HG02588 (cell line): ENCODE data around the gene LCE2C.
"Not testable (repeated sequence)": the region's sequence is repeated elsewhere in the genome, so short reads cannot be mapped to it uniquely, and the experiment has no call there.

Experiments used
- ATAC-seq: cut with Tn5 transposase; IDR thresholded peaks from one replicate; pipeline ENCODE4 v1.9.1; 2021; ENCODE audit warnings: mild to moderate bottlenecking, moderate library complexity; ENCODE audit not compliant: unreplicated experiment

Gene LCE2C, protein sequence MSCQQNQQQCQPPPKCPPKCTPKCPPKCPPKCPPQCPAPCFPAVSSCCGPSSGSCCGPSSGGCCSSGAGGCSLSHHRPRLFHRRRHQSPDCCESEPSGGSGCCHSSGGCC

DNA sequence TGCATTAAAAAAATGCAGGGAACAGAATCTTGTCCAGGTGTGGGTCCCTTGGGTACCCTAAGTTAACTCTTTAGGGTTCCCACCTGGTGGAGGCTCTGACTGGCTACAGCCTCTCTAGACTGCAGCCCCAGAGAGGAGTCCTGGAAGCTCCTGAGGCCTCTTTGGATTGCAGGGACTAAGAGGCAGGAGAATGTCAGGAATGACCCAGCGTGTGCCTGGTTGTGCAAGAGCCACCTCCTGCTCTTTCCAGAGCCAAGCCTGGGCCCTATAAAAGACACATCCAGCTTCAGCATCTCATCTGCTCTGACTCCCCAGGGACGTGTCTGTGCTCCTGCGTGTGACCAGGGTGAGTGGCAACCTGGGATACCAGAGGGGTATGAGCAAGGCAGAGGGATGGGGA, at the start of gene LCE2C:
Gene LCE2C, plus strand, starts transcription at position 297 of the 400 bp plus-strand sequence. CDS start 737 bp downstream, outside the sequence.
- ATAC-seq, result not testable (repeated sequence)

DNA sequence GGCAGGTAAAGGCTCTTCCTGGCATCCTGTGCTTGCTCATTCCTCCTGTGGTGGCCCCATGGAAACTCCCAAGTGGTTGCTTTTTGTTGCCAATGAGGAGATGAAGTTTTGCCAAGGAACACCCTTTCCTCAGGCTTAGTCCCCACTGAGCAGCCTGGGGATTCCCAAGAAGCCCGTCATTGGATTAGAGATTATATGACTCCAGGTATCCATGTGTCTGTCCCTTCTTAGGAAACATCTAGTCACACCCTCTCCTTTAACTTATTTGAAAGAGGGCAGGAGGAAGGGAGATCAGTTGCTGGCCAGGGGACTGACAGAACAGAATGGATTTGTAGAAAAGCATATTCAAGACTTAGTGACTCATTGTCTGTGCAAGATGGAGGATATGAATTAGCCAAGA, 48.3 kb upstream of the LCE2C start:
- no peak for ATAC-seq

DNA sequence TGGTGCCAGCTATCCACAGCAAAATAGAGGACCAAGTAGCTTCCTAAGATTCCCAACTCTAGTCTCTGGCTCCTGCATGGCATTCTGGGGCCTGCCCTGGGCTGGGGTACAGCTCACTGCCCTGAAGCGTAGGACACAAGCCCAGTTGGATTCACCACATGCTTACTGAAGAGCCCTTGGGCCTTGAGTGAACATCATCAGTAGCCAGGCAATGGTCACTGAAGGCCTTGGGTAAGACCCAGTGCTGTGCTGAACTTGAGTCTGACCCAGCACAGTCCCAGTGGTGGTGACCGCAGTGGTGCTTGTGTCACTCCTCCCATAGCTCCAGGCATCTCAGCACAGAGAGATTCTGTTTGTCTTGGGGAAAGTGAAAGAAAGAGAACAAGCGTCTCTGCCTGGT, 44.5 kb upstream of the LCE2C start:
- ATAC-seq, result no peak

DNA sequence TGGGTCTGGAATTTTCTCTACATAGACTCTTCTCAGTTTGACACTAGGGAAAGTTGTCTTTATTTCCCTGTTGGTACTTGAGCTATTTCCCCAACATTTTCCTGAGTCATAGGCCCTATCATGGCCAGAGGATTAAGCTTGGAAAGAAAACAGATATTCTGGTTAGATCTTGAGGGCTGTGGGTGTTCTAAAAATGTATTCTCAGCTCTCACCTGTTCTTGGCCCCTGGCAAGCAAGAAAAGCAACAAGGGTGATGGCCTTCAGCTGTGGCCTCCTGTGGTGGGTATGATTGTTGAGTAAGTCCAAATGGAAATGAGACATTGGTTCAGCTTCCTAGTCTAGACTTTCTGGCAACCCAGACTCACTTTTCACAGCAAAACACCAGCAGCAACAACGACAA, 34.7 kb upstream of the LCE2C start:
- ATAC-seq, result no peak

DNA sequence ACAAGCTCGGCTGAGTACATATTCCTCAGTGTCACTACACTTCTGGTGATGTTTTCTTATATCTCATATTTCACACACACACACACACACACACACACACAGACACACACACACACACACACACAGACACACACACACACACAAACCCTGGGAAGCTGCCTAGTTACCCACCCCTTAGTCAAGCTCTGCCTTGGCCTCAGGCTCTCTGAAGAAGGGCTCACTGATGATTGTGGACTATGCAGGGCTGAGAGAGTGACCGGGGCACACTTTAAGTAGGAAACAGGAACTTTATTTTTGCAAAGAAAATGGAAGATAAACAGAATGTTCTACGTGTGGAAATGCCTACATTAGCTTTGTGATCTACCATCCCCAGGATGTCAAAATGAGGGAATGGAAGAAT, 31.1 kb upstream of the LCE2C start:
- no peak for ATAC-seq

DNA sequence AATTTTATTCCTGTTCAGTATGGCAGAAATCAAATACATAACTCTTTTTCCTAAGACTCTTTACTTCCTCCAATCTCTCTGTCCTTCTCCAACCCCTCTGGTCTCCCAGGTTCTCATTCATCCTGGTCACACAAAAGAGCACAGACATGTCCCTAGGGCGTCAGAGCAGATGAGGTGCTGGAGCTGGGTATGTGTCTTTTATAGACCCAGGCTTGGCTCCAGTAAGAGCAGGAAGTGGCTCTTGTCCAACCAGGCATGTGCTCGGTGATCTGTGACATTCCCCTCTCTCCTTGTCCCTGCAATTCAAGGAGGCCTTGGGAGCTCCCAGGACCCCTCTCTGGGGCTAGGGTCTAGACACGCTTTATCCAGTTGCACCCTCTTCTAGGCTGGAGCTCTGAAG, 29.9 kb upstream of the LCE2C start:
- no peak for ATAC-seq

DNA sequence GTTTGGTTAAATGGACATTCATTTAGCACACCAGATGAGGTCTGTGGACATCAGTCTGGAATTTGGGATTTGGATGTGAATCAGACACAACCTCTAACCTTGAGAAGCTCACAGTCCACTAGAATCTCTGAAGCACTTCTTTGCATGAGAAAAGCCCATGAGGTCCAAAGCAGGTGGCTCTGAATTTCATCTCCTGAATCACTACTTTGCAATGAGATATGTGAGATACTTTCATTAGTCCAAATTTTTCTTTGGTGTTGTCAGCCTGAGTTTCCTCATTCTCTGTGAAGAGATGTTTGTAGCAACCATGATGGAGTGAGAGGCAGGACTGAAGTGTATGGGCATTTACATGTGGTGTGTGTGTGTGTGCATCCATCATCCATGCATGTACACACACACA, 28.4 kb upstream of the LCE2C start:
- no peak for ATAC-seq

DNA sequence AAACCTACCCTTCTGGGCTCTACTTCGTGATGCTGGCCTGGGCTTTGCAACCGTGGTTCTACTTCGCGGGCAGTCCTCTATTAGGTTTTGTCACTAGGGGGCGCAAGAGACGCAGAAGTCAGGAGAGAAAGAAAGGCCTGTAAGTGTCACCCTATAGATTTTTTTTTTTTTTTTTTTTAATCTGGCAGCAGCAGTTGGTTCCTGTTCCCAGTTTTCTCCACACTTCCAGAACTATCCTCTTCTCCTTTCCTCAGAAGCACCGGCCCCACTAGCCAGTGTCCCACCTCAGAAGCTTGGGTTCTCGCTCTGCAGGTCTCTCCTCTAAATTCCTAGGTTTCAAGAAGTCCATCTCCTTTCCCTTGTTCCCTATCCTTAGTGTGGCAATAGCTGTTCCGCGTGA, 21.0 kb upstream of the LCE2C start:
- ATAC-seq, result no peak

DNA sequence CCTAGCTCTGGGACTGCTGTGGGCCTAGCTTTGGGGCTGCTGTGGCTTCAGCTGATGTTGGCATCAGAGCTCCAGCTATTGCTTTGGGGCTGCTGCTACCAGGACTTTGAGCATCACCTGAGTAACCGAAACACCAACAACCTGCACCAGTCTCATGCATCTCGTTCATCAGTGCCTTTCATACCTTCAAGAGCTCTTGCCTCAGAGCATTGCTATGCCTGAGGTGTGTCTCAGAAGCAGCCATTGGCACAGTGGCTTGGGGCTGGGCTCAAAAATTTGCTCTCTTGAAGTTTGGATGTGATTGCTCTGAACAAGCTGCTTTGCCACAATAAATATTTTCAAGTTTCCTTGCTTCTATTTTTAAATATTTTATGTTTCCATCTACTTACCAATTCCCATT, 18.6 kb upstream of the LCE2C start:
- no peak for ATAC-seq

DNA sequence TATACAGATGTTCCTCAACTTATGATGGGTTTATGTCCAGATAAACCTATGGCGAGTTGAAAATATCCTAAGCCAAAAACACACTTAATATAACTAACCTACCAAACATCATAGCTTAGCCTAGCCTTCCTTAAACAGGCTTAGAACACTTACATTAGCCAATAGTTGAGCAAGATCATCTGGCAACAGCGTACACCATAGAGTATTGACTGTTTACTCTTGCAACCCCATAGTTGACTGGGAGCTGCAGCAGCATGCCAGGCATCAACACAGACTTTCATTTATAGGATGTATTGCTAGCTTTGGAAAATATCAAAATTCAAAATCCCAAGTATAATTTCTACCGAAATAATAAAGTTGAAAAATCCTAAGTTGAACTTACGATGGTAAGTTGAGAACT, 17.4 kb upstream of the LCE2C start:
- no peak for ATAC-seq

DNA sequence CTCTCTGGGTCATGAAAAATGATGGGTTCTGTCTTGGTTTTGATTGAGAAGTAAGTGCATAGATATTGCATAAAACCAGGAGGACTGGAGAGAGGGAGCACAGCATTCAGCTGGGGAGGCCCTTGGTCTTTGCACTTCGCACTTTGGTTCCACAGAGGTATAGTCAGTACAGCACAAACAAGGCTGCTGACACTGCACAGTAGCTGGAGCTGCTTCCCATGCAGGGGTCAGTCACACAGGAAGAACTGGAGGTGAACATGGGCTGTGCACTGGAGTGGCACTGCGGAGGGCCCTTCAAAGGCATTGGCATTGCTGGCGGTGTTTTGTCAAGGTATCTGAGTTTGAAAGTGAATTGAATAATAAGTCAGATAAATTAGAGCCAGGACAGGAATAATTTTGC, 16.4 kb upstream of the LCE2C start:
- ATAC-seq, result no peak

DNA sequence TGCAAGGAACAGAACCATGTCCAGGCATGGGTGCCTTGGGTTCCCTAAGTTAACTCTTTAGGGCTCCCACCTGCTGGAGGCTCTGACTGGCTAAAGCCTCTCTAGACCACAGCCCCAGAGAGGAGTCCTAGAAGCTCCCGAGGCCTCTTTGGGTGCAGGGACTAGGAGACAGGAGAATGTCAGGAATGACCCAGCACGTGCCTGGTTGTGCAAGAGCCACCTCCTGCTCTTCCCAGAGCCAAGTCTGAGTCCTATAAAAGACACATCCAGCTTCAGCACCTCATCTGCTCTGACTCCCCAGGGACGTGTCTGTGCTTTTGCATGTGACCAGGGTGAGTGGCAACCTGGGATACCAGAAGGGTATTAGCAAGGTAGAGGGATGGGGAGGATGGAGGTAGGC, 12.0 kb upstream of the LCE2C start, which contains the start of gene LCE2D:
Gene LCE2D, plus strand, starts transcription at position 283 of the 400 bp plus-strand sequence. CDS start 726 bp downstream, outside the sequence.
- no peak for ATAC-seq

DNA sequence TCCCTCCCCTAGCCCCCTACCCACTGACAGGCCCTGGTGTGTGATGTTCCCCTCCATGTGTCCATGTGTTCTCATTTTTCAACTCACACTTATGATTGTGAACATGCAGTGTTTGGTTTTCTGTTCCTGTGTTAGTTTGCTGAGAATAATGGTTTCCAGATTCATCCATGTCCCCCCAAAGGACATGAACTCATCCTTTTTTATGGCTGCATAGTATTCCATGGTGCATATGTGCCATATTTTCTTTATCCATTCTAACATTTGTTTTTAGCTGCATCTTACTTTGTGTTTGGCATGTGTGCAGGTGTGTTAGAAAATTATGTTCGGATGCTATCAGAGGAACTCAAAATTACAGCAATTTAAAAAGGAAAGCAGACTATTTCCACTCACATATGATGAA, 8.9 kb upstream of the LCE2C start:
- ATAC-seq, result not testable (repeated sequence)

DNA sequence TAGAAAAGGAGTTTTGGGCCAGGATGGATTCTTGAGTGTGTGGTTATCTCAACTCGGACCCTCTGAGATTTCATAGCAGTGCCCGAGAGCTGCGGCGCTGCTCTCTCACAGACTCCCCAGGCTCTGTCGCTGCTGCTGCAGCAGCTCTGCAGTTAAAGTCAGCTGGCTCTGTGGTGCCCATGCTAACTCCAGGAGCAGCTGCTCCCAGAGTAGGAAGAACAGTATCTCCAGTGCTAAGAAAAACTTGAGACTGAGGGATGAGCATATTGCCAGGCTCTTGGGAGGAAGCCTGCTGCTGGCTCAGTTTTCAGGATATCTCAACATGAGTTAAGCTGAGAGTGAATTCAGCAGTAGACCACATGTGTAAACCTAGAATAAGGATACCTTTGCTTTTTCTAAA, 7.4 kb upstream of the LCE2C start:
- ATAC-seq, result no peak

DNA sequence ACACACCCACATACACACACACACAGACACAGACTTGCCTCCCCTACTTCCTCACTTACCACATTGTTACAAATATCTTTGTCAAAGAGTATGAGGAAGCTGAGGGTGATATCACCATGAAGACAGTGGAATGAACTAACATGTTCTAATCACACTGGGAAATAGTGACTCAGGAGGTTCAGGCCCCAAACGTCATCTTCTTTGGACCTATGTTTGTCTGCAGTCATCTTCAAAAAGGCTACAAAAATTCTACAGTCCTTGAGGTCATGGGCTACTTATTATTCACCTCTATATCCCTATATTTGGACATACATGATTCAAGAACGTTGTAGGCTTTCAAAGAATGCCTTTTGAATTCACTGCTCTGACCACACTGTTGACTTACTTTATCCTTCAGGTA, 2.1 kb upstream of the LCE2C start:
- no peak for ATAC-seq

DNA sequence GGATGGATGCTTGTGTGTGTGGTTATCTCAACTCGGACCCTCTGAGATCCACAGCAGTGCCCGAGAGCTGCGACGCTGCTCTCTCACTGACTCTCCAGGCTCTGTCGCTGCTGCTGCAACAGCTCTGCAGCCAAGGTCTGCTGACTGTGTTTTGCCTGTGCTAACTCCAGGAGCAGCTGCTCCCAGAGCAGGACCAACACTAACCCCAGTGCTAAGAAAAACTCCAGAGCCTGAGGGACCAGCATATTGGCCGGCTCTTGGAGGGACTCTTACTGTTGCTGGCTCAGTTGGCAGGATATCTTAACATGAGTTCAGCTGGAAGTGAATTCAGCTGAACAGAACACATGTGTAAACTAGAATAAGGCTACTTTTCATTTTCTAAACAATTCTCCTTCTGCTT, 4.4 kb downstream of the LCE2C start:
- no peak for ATAC-seq

DNA sequence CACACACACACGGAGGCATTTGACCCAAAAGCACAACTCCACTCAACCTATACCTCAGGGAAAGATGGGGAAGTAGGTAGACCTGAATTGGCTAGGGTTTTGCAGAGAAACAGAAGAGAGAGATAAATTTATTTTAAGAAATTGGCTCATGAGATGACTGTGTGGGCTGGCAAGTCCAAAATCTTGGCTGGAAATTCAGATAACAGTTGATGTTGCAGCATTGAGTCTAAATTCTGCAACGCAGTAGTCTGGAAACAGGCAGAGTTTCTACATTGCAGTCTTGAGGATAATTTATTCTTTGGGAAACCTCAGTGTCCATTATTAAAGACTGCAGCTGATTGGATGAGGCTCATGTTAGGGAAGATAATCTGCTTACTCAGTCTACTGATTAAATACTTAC, 6.5 kb downstream of the LCE2C start:
- no peak for ATAC-seq

DNA sequence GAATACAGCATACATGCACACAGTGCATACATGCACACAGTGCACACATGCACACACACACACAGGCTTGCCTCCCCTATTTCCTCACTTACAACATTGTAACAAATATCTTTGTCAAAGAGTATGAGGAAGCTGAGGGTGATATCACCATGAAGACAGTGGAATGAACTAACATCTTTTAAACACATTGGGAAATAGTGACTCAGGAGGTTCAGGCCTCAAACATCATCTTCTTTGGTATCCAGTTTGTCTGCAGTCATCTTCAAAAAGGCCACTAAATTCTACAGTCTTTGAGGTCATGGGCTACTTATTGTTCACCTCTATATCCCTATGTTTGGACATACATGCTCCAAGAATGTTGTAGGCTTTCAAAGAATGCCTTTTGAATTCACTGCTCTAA, 8.8 kb downstream of the LCE2C start:
- no peak for ATAC-seq

DNA sequence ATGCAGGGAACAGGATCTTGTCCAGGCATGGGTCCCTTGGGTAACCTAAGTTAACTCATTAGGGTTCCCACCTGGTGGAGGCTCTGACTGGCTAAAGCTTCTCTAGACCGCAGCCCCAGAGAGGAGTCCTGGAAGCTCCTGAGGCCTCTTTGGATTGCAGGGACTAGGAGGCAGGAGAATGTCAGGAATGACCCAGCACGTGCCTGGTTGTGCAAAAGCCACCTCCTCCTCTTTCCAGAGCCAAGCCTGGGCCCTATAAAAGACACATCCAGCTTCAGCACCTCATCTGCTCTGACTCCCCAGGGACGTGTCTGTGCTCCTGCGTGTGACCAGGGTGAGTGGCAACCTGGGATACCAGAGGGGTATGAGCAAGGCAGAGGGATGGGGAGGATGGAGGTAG, 10.7 kb downstream of the LCE2C start, which contains the start of gene LCE2B:
Gene LCE2B, plus strand, starts transcription at position 301 of the 400 bp plus-strand sequence. CDS start 721 bp downstream, outside the sequence.
- not testable (repeated sequence) for ATAC-seq

DNA sequence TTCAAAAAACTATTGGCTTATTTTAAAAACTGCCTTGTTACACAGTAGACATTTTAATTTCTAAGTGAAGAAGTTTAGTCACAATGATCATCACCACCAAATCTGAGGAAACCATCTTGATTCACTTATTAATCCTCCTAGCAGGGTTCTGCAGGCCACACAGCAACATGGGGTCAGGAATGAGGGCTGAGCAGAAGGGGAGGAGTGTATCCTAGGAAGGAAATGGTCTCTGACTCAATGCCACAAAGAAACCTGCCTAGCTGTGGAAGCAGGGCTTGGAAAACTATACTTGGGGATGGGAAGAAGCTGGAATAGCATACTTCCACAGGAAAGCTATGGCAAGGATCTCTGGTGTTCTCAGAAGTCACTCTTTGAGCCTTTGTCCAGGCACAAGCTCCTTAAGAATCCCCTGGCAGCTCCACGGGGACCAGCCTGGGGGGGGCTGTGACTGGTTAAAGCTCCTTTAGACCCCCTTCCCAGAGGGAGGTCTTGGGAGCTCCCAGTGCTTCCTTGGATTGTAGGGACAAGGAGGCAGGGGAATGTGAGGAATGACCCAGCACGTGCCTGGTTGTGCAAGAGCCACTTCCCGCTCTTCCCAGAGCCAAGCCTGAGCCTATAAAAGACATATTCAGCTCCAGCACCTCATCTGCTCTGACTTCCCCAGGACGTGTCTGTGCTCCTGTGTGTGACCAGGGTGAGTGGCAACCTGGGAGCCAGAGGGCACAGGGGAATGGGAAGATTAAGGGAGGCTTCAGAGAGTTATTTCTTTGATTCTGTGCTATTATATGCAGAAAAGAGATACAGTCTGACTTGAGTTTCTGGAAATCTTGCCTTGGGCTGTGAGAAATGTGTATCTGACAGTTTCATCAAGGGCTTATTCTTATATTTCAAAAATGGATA, 22.9 kb downstream of the LCE2C start, which contains the start of gene LCE2A:
Gene LCE2A, plus strand, starts transcription at position 645 of the 900 bp plus-strand sequence. CDS start 557 bp downstream, outside the sequence.
- ATAC-seq, result no peak

DNA sequence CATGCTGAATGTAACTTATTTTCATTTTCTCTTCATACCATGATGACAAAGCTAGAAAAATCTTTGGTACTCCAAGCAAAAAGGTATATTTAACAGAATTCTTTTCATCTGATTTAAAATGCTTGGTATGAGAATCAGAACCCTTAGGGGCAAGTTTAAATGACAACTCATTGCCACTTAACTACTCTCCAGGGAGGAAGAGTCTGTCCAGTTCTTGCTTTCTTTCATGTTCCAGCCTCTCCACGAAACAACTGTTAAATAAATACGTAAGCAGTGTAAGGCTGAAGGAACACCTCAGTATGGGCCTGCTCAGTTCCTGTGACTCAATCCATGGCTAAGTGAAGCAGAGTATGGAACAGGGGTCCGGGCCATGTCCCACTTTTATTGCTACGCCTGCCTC, 24.7 kb downstream of the LCE2C start:
- no peak for ATAC-seq

DNA sequence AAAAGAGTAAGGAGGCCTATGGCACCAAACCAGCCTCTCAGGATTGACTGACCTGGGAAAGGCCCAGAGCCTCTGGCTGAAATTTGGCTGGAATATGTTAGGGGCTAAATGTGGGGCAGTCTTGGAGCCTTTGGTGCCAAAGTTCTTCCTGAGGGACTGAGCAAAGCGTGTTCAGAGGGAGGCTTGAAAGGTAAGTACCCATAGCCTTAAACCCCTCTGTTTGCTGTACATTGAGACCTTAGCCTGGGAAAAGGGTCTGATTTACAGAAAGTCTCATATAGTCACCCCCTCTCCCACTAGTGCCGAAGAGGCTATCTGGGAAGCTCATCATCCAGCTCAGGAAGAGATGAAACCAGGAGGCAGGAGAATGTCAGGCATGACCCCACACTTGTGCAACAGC, 32.8 kb downstream of the LCE2C start, which contains the start of gene LCE4A:
Gene LCE4A, plus strand, starts transcription at position 301 of the 400 bp plus-strand sequence. CDS start 916 bp downstream, outside the sequence.
- no peak for ATAC-seq
